GM04503 (cell line): ENCODE measurements around the gene RSAD1.

Source experiments
- DNase-seq: peaks from one replicate; pipeline ENCODE4 v3.0.0-alpha.2; 2012; ENCODE audit warnings: low read depth

The RSAD1 gene

GRCh38 chr17:50478391-50479381 is at the start of gene RSAD1:
RSAD1 (plus strand) TSS chr17:50478860; CDS start chr17:50478885, 25 bp downstream.
- peak; percentile 37 for DNase-seq

GRCh38 chr17:50429793-50430192 is 48.9 kb upstream of the RSAD1 start:
- no peak for DNase-seq

GRCh38 chr17:50430821-50431618 is 47.6 kb upstream of the RSAD1 start:
- no peak for DNase-seq

DNA sequence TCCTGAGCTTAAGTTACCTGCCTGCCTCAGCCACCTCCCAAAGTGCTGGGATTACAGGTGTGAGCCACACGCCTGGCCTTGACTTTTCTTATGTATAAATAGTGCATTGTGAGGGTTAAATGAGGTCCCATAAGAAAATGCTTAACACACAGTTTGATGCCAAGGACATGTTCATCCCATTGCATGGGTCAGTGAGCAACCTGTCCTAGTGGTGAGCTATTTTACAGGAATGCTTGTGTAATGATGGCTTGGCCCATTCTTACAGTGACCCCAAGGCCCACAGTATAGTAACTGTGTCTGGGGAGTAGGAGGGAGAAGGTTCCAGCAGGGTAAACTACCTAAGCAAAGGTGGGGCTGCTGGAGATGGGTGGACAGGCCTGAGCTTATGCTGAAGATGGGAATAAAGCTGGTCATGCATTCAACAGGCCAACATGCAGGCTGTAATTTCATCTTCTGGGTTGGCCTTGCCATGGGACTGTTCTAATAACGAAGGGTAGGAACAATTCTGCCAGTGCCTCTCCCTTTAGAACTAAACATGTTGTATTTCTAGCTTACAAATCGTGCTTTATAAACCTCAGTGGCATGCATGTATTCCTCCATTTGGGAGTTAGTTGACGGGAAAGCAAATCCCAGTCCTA is 46.4 kb upstream of the RSAD1 start:
- no peak for DNase-seq

- no peak for DNase-seq
These were observed 41.3 kb upstream of the RSAD1 start for GRCh38 chr17:50437409-50437808.

- DNase-seq: no peak
These were observed 39.7 kb upstream of the RSAD1 start for GRCh38 chr17:50439008-50439407.

DNA sequence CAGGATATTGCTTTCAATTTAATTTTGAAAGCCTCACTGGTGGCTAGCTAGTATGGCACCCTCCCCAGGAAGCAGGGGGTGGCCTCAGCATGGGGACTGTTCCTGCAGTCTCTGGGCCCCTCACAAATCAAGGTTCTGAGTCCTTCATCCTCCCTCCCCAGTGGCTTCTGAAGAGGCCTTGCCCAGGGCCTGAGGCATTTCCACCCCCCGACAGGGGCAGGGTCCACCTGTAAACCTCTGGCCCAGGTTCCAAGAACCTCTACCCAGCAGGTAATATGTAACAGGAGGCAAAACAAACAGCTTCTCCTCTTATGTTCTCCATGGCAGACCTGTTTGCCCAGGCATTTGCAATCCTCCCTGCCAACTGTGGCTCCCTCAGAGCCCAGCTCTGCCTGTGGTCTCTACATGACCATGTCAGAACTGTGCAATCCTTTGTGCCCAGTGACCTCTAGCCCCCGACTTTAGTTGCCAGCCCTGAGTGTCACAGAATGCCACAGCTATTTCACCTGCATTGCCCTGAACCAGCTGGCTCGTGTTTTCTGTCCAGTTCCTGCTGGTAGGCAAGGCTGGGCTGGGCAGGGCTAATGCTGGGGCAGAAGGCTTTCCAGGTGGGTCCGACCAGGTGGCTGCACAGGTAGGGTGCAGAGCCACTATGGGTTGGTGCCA is 38.4 kb upstream of the RSAD1 start:
- DNase-seq: no peak

DNA sequence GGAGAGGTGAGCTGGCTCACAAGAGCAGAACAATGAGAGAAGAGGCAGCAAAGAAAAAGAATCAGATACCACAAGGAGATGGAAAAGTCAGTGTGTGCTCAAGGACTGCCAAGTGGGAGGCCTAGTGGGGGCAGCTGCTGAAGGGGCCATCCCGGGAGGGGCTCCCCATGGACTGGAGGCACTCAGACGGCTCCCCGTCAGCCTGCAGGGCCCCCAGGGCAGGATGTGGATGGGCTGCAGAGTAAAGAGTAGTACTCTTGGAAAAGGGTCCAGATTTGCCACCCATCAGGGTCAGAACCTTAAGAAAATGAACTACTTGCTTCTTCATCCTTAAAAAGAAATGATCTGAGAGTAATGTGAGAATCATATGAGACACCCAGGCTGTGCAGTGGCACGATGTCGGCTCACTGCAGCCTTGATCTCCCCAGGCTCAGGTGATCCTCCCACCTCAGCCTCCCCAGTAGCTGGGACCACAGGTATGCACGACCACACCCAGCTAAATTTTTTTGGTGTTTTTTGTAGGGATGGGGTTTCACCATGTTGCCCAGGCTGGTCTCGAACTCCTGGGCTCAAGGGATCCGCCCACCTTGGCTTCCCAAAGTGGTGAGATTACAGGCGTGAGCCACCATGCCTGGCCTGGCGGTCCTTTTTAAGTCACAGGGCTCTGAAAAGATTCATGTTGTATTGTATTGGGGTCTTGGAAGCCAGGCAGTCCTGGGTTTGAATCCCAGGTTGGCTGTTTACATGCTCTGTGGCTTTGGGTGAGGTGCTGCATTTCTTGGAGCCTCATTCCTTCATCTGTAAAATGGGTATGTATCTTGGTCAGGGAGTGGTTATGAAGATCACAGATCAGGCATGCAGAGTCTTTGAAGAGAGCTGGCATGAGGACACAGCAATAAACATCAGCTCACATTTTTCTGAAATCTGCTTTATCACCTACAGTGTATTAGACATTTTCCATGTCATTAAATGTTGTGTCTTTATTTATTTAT is 37.5 kb upstream of the RSAD1 start:
- no peak for DNase-seq

DNA sequence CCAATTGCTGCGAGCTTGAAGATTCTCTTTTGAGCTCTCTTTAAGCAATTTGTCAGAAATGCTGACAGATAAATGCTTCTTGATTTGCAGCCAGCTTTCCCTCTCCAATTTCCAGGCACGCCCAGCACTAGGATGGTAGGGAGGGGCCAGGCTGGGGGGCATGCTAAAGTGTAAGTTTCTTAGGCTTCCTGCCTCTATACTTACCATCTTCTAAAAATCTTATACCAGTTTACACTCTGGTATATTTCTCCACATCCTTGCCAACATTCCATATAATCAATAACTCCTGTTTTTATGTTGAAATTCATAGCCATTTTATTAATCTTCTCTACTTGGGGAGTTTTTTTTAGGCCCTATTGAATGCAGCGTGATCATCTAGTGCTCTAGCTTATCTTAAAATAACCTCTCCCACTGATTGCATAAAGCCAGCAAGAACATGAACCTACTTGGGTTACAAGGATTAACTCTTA is 35.1 kb upstream of the RSAD1 start:
- no peak for DNase-seq

- no peak for DNase-seq
These were observed 33.6 kb upstream of the RSAD1 start for GRCh38 chr17:50444841-50445715.

DNA sequence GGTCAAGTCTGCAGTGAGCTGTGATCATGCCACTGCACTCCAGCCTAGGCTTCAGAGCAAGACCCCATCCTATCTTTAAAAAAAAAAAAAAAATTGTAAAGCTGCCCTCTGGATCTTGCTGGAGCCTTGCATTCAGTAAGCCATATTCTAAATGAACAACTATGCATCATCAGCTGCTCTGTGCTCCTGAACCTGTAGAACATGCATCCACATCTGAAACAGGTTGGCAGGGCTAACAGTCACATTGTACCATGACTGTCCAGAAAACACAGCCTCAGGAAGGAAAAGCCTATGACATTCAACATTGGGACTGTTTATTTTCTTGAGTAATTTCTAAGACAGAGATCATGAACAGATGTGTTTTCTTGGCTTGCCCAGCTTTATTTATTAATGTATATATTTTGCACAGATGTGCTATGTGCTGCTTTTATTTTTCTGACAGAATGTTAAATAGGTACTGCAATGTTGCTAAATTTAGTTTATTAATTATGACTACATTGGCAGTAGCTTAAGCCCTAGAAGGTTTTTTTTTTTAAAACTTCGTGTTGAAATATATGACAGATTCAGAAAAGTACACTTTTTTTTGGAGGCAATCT is 32.8 kb upstream of the RSAD1 start:
- no peak for DNase-seq

DNA sequence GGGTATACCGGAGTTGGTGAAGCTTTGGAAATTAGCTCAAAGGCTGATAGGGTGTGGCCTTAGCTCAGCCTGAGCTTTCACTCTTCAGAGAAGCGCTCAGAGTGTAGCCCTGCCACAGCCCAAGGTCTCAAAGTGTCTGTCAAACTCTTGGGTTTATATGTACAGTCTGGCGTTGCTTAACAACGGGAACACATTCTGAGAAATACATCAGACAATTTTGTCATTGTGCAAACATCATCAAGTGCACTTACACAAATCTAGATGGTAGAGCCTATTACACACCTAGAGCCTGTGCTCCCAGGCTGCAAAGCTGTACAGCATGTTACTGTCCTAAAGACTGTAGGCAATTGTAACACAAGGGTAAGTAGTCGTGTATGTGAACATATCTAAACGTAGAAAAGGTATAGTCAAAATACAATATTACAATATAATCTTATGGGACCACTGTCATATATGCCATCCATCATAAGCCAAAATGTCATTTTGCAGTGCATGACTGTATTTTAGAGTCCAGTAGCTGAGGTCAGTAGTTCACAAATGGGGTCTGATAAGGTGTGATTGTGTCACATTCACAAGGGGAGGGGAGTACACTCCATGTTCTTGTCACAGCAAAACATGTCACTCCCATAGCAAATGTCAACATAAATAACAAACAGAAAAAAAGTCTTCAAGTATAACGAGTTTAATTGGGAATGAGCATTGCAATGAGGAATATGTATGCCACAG is 30.6 kb upstream of the RSAD1 start:
- no peak for DNase-seq

DNA sequence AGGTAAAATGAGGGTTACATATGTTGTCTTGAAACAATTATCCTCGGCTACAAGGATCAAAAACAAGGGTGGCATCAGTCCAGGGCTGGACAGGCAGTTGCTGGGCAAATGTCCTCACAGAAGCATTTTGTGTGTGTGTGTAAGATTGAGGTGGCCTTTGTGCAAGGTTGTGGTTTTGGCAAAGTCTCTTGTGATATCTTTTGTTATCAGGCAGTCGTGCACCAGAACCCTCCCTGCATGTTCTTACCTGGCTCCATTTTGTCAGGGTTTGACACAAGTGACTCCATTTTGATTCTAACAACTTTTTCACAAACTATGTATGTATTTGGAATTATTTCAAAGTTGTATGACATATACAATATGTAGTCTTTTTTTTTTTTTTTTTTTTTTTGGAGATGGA is 30.0 kb upstream of the RSAD1 start:
- DNase-seq: no peak

GRCh38 chr17:50451943-50452629 is 26.6 kb upstream of the RSAD1 start:
- no peak for DNase-seq

DNA sequence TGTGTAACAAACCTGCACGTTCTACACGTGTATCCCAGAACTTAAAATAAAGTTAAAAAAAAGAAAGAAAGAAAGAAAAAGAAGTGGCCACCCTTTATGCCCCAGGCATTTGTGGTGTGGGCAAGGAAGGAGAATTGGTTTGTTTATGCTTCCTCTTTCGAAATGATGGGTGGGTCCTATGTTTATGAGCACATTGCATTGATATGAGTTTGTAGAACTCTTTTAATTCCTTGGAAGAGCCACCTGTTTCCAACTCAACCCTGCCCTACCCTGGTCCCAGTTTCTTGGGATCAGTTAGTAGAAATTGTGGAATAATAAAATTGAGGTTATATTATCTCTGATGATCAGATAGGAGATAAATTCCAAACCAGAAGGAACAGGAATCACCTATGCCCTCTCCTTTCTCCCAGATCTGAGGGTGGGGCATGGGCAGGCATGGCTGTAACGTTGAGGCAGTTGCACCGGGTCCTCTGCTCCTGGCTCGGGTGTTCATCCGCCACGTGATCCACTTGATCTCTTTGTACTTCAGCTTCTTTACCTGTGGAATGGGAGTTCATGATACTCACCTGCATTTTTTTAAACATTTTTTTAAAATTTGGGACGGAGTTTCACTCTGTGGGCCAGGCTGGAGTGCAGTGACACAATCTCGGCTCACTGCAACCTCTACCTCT is 25.9 kb upstream of the RSAD1 start:
- DNase-seq: no peak

- DNase-seq: no peak
These were observed 24.8 kb upstream of the RSAD1 start for GRCh38 chr17:50453901-50454300.

GRCh38 chr17:50457621-50458020 is 21.0 kb upstream of the RSAD1 start:
- no peak for DNase-seq
